Astrocyte (in vitro differentiated cells and primary cell): ENCODE data around the gene VPS39. TPM values are rescaled to one million over a fixed set of nuclear protein-coding genes. Genes with fewer than 3 reads are reported as not detected.

Source experiments
- DNase-seq: peaks from one replicate; pipeline ENCODE4 v3.0.0-alpha.2; 2010; ENCODE audit warnings: low read depth
- FAIRE-seq: peaks from 2 replicates; lab custom pipeline; 2011; peaks lifted over from hg19 to GRCh38; lab: Jason Lieb, UNC
- H2AFZ ChIP-seq: 2 replicates; pipeline ENCODE4 v1.6.0; 2012; ENCODE audit warnings: low read depth, low read length, inconsistent platforms
- H3K27ac ChIP-seq: 2 replicates; pipeline ENCODE4 v1.5.1; 2011; ENCODE audit warnings: low read depth, low read length, inconsistent platforms
- H3K27me3 ChIP-seq: 2 replicates; pipeline ENCODE4 v1.6.0; 2011; ENCODE audit warnings: low read length, inconsistent platforms; ENCODE audit not compliant: insufficient read depth
- H3K36me3 ChIP-seq: 2 replicates; pipeline ENCODE4 v1.5.1; 2011; ENCODE audit warnings: low read length, inconsistent platforms; ENCODE audit not compliant: insufficient read depth
- H3K4me1 ChIP-seq: 2 replicates; pipeline ENCODE4 v1.5.1; 2011; ENCODE audit warnings: low read length, inconsistent platforms; ENCODE audit not compliant: insufficient read depth
- H3K4me2 ChIP-seq: 2 replicates; pipeline ENCODE4 v1.6.0; 2012; ENCODE audit warnings: low read length, inconsistent platforms
- H3K4me3 ChIP-seq: 2 replicates; pipeline ENCODE4 v1.5.1; 2011; ENCODE audit warnings: low read depth, mild to moderate bottlenecking, low read length, inconsistent platforms; ENCODE audit not compliant: insufficient read depth
- H3K79me2 ChIP-seq: 2 replicates; pipeline ENCODE4 v1.6.0; 2012; ENCODE audit warnings: mild to moderate bottlenecking, low read length, inconsistent platforms; ENCODE audit not compliant: insufficient read depth
- H3K9ac ChIP-seq: 2 replicates; pipeline ENCODE4 v1.6.0; 2012; ENCODE audit warnings: mild to moderate bottlenecking, low read length, inconsistent platforms
- H3K9me3 ChIP-seq: 2 replicates; pipeline ENCODE4 v1.5.1; 2012; ENCODE audit warnings: low read depth, mild to moderate bottlenecking, low read length, inconsistent platforms; ENCODE audit not compliant: insufficient read depth
- H4K20me1 ChIP-seq: 2 replicates; pipeline ENCODE4 v1.6.0; 2012; ENCODE audit warnings: low read length, inconsistent platforms; ENCODE audit not compliant: insufficient read depth
- H3K27ac Mint-ChIP-seq: one replicate; pipeline ENCODE4 v1.8.0; 2021; ENCODE audit warnings: mild to moderate bottlenecking, mixed read lengths; ENCODE audit not compliant: unreplicated experiment
- H3K27me3 Mint-ChIP-seq: one replicate; pipeline ENCODE4 v1.8.0; 2021; ENCODE audit warnings: low read depth, mixed read lengths; ENCODE audit not compliant: unreplicated experiment
- H3K36me3 Mint-ChIP-seq: one replicate; pipeline ENCODE4 v1.8.0; 2021; ENCODE audit warnings: low read depth, mixed read lengths; ENCODE audit not compliant: unreplicated experiment
- H3K4me1 Mint-ChIP-seq: one replicate; pipeline ENCODE4 v1.8.0; 2021; ENCODE audit warnings: low read depth, mixed read lengths; ENCODE audit not compliant: unreplicated experiment
- H3K4me3 Mint-ChIP-seq: one replicate; pipeline ENCODE4 v1.8.0; 2021; ENCODE audit warnings: mild to moderate bottlenecking, moderate library complexity, mixed read lengths; ENCODE audit not compliant: unreplicated experiment
- H3K9me3 Mint-ChIP-seq: one replicate; pipeline ENCODE4 v1.8.0; 2021; ENCODE audit warnings: mild to moderate bottlenecking, mixed read lengths; ENCODE audit not compliant: unreplicated experiment
- EZH2 ChIP-seq: IDR thresholded peaks from 2 replicates; pipeline ENCODE4 v1.6.1; 2012; ENCODE audit warnings: mild to moderate bottlenecking, low read length, inconsistent platforms; ENCODE audit not compliant: insufficient read depth
- total RNA-seq: library from RNA; stranded (reverse); gene quantifications from 2 replicates; pipeline ENCODE4 v1.2.1, GENCODE V29; 2021
- TF ChIP-seq, protein P1 (sequence below): IDR thresholded peaks from 2 replicates; pipeline ENCODE4 v1.5.1; 2011; ENCODE audit warnings: low read depth, mild to moderate bottlenecking, inconsistent platforms, low read length, moderate library complexity; ENCODE audit not compliant: insufficient read depth

Gene VPS39
- total RNA-seq, 1 donor from 2014 or later = 60.6 TPM

DNA sequence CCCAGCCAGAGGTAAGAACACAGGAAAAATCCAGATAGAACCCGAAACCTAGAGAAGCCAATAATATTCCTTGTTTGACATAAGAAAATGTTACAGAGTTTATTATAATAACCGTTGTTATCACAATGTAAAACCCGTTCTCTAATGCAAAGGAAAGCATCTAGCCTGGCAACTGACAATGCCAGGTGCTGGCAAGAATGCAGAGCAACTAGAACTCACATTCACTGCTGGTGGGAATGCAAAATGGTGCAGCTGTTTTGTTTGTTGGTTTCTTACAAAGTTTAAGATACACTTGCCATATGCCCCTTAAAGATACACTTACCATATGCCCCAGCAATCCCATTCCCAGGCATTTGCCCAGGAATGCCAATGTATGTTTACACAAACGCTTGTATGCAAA lies 23.4 kb downstream of the VPS39 start:
- Histone ChIP-seq H3K27me3 (no peaks in the 10 kb centered on the region), H3K4me2 (no peak overlapping the region), H2AFZ (no peak overlapping the region), H3K36me3 (peaks cover 52% of the 10 kb centered on the region), H4K20me1 (no peaks in the 10 kb centered on the region), H3K4me3 (no peak overlapping the region), H3K27ac (no peak overlapping the region), H3K9ac (no peak overlapping the region), H3K79me2 (no peaks in the 10 kb centered on the region), H3K9me3 (no peaks in the 10 kb centered on the region), H3K4me1 (no peaks in the 10 kb centered on the region)
- DNase-seq (no peak), FAIRE-seq (no peak)
- Mint-ChIP-seq H3K4me1 (no peaks in the 10 kb centered on the region), H3K27me3 (no peaks in the 10 kb centered on the region), H3K36me3 (peaks cover 25% of the 10 kb centered on the region), H3K9me3 (no peaks in the 10 kb centered on the region), H3K27ac (no peak overlapping the region), H3K4me3 (no peak overlapping the region)
- TF ChIP-seq EZH2 = no peak
- TF ChIP-seq, protein P1, sequence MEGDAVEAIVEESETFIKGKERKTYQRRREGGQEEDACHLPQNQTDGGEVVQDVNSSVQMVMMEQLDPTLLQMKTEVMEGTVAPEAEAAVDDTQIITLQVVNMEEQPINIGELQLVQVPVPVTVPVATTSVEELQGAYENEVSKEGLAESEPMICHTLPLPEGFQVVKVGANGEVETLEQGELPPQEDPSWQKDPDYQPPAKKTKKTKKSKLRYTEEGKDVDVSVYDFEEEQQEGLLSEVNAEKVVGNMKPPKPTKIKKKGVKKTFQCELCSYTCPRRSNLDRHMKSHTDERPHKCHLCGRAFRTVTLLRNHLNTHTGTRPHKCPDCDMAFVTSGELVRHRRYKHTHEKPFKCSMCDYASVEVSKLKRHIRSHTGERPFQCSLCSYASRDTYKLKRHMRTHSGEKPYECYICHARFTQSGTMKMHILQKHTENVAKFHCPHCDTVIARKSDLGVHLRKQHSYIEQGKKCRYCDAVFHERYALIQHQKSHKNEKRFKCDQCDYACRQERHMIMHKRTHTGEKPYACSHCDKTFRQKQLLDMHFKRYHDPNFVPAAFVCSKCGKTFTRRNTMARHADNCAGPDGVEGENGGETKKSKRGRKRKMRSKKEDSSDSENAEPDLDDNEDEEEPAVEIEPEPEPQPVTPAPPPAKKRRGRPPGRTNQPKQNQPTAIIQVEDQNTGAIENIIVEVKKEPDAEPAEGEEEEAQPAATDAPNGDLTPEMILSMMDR = no peak

DNA sequence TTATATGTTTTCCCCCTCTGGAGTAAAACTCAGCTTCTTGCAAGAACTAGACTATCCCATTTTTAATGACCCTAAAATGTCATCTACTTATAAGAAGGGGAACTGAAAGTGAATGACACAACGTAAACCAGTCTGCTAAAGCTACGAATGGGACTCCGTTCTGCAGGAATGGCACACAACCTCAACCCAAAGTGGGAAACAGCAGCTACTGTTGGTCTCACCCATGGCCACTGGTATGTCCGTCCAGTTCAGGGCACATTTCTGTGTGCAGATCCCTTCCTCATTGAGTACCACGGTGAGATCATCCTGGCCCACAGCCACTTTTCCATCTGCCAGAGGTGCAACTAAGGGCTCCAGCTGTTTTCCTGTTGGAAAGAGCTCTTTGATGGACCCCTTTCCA lies 23.8 kb downstream of the VPS39 start:
- Histone ChIP-seq H4K20me1 (no peaks in the 10 kb centered on the region), H3K4me3 (no peak overlapping the region), H3K27me3 (no peaks in the 10 kb centered on the region), H2AFZ (no peak overlapping the region), H3K79me2 (no peaks in the 10 kb centered on the region), H3K4me1 (no peaks in the 10 kb centered on the region), H3K9me3 (no peaks in the 10 kb centered on the region), H3K36me3 (peaks cover 52% of the 10 kb centered on the region), H3K27ac (no peak overlapping the region), H3K9ac (no peak overlapping the region), H3K4me2 (no peak overlapping the region)
- no peaks in the 10 kb centered on the region for H3K4me1 Mint-ChIP-seq
- H3K27me3 Mint-ChIP-seq = no peaks in the 10 kb centered on the region
- FAIRE-seq (no peak), DNase-seq (no peak)
- TF ChIP-seq, protein P1 = no peak
- no peak for TF ChIP-seq EZH2
- no peak overlapping the region for H3K4me3 Mint-ChIP-seq
- H3K9me3 Mint-ChIP-seq = no peaks in the 10 kb centered on the region
- H3K36me3 Mint-ChIP-seq = peaks cover 27% of the 10 kb centered on the region
- no peak overlapping the region for H3K27ac Mint-ChIP-seq

DNA sequence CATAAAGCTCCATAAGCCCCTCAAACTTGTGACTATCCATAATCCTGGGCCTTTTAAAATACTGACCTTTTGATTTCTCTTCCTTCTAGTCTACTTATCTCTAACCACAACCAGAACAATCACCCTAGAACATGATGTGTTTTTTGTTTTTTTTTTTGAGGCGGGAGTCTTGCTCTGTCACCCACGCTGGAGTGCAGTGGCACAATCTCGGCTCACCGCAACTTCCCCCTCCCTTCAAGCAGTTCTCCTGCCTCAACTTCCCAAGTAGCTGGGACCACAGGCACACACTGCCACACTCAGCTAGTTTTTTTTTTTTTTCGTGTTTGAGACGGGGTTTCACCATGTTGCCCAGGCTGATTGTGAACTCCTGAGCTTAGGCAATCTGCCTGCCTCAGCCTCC lies 25.1 kb downstream of the VPS39 start:
- Histone ChIP-seq H4K20me1 (no peaks in the 10 kb centered on the region), H2AFZ (no peak overlapping the region), H3K27me3 (no peaks in the 10 kb centered on the region), H3K4me2 (no peak overlapping the region), H3K79me2 (no peaks in the 10 kb centered on the region), H3K27ac (no peak overlapping the region), H3K36me3 (peaks cover 51% of the 10 kb centered on the region), H3K4me3 (no peak overlapping the region), H3K4me1 (no peaks in the 10 kb centered on the region), H3K9me3 (no peaks in the 10 kb centered on the region), H3K9ac (no peak overlapping the region)
- no peaks in the 10 kb centered on the region for H3K9me3 Mint-ChIP-seq
- no peak for DNase-seq
- TF ChIP-seq, protein P1 = no peak
- no peak for TF ChIP-seq EZH2
- no peak overlapping the region for H3K27ac Mint-ChIP-seq
- peaks cover 20% of the 10 kb centered on the region for H3K36me3 Mint-ChIP-seq
- no peak overlapping the region for H3K4me3 Mint-ChIP-seq
- no peaks in the 10 kb centered on the region for H3K4me1 Mint-ChIP-seq
- FAIRE-seq = no peak
- H3K27me3 Mint-ChIP-seq = no peaks in the 10 kb centered on the region
